Posterior vena cava (tissue), 2 donors: Measurements from ENCODE around the gene LSMEM2. TPM values are rescaled to one million over a fixed set of nuclear protein-coding genes. Genes with fewer than 3 reads are reported as not detected.
A peak's percentile ranks its signal among the peaks of the same experiment; 100 is the strongest.

Experiments
- DNase-seq: peaks from one replicate; pipeline ENCODE4 v3.0.0-alpha.2; 2020; ENCODE audit warnings: low spot score
- intact Hi-C, 2 donors: fragments of 100-400 bp; cut with DNase I; formaldehyde crosslinking; loops; one replicate each; pipeline versions ENCODE4 v1.14.1 to v1.14.2; 2022 to 2023
- total RNA-seq, 2 donors: library from RNA; stranded (reverse); fragmentation: NEBNext Ultra II Directional; extraction: Animal tissue kit (Norgen Biotek cat#: 25700); gene quantifications; one replicate each; pipeline ENCODE4 v1.2.1, GENCODE V29; 2021
- donor health status: DM: yes; HTN: yes; CAD: no.
- donor health status: DM: yes; HTN: yes; CAD: no.

The LSMEM2 gene
- total RNA-seq, 2 donors from 2014 or later = 0.37 TPM; not detected in 1

DNA sequence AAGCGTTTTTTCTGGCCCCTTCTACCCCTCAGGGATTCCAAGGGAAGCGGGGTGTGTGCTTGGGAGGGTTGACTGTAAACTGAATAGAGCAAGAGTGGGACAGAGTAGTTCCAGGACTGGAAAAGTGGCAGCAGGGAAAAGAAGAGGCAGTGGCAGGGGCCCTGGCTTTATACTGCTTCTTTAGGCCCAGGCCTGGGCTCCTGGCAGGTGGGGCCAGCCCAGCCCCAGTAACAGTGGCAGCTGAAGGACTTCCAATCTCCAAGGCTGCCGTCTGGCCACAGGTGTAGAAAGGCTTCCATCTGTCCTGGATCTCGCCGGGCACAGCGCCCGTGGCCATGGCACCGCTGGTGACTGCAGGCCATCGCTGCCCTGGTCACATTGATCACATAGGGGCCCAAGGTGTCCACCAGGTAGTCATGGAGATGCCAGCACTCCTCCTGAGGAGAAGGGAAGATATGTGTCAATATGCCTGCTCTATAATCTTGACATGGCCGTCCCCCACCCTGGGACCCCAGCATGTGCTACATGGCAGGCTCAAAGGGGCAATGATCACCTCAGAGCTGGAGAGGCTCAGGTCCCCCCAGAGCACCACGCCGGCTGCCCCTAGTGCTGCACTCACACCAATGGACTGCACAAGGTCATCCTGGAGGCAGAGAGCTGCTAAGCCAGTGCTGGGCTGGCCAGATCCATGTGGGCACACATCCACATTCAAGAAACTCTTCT, 14.4 kb downstream of the LSMEM2 start:
- no peak for DNase-seq
- intact Hi-C loops = no loop called here

- intact Hi-C loops = no loop called here
- no peak for DNase-seq
Measured at GRCh38 chr3:50294089-50294488, 15.2 kb downstream of the LSMEM2 start.

- no peak for DNase-seq
- intact Hi-C loops = no loop called here
Measured at GRCh38 chr3:50294492-50295403, 15.9 kb downstream of the LSMEM2 start.

GRCh38 chr3:50295553-50296431, 16.9 kb downstream of the LSMEM2 start:
- intact Hi-C loops = no loop called here
- DNase-seq = no peak

GRCh38 chr3:50296721-50297383, 18.0 kb downstream of the LSMEM2 start:
- no peak for DNase-seq

DNA sequence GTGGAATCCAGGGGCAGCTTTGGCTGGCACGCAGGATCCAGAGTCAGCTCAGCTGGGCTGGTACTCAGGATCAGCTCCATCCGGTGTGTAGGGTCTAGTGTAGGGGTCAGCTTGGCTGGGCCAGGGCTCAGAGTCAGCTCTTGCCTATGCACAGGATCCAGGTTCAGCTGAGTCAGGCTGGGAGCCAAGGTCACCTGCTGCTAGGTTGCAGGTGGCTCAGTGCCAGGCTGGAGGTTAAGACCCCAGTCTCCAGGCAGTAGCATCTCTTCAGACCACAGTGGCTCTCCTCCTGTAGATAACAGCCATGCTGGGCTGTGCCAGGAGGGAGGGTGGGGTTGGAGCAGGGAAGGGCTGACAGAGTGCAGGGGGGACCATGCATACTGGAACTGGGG, 18.5 kb downstream of the LSMEM2 start:
- intact Hi-C loops = no loop called here
- DNase-seq = no peak

More at GRCh38 chr3:50296721-50297383, 18.0 kb downstream of the LSMEM2 start:
- intact Hi-C loops = no loop called here

GRCh38 chr3:50297896-50298725, 19.2 kb downstream of the LSMEM2 start:
- intact Hi-C loops = no loop called here
- DNase-seq = no peak

DNA sequence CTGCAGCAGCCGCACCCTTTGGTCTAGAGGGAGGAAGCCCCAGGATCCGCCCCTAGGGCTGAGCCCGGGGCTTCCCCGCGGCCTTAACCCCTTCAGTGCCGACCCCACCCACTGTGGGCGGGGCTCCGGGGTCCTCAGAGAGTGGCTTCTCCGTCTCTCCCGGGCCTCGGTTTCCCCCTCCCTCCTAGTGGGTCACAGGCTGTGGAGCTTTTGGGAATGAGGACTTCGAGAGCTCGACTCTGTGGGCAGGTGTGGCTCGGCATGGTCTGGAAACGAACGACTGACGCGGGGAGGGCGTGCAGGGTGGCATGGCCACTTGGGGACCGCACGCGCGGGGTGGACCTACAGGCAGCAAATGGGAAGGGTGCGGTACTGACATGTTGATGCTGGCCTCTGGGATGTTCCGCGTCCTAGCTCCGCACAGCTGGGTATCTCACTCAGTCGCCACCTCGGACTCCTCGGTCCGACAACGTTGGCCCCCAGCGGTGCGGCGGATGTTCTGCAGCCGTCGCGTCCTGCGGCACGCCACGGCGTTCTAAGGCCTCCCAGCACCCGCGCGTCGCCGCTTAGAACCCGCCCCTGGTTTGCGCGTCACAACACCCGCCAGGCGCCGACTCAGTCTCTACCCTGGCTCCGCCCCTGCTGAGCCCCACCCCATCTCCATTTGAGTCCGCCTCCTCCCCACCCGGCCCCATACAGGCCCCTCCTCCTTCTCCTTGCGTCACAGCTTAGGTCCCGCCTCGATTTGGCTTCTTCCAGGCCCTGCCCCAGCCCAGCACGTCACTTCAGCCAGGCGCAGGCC, 20.1 kb downstream of the LSMEM2 start, which contains the start of the genes HYAL3 and NAA80:
TSS of gene HYAL3 (minus strand) at position 570 of the 802 bp plus-strand sequence. CDS start 3,803 bp downstream, outside the sequence.
TSS of gene NAA80 (minus strand) at position 570 of the 802 bp plus-strand sequence. CDS start 1,942 bp downstream, outside the sequence.
- intact Hi-C loops = no loop called here
- DNase-seq = peak; percentile 100

- intact Hi-C loops = no loop called here
- no peak for DNase-seq
Measured at GRCh38 chr3:50299638-50299928, 20.7 kb downstream of the LSMEM2 start.

DNA sequence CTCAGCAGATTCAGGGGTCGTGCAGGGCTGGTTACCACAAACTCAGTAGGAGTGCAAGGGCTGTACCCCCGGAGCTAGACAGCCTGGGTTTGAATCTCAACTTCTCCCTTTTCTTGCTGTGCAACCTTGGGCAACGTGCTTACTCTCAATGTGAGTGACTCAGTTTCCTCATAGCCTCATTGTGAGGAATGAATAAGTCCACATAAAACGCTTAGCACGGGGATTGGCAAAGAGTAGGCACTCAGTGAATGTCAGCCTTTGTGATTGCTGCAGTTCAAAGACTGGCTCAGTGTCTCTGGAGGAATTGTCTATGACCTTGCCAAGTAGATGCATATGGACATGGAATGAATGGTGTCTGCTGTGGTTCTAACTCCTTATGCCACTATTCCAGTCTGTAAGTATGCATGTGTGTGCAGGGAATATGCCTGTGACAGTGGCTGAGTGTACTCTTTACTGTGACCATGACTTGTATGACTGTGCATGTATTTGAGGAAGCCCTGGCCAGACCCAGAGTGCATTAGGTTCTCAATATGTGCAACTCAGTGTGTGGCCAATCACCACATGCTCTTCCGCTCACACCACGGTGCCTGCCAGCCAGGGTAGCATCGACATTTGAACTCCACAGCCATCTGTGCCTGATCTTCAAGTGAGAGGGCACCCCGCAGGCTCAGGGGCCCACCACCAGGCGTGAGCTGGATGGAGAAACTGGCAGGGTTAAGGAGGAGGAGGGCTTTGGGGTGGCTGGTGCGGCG, 21.2 kb downstream of the LSMEM2 start:
- intact Hi-C loops = no loop called here
- no peak for DNase-seq

DNA sequence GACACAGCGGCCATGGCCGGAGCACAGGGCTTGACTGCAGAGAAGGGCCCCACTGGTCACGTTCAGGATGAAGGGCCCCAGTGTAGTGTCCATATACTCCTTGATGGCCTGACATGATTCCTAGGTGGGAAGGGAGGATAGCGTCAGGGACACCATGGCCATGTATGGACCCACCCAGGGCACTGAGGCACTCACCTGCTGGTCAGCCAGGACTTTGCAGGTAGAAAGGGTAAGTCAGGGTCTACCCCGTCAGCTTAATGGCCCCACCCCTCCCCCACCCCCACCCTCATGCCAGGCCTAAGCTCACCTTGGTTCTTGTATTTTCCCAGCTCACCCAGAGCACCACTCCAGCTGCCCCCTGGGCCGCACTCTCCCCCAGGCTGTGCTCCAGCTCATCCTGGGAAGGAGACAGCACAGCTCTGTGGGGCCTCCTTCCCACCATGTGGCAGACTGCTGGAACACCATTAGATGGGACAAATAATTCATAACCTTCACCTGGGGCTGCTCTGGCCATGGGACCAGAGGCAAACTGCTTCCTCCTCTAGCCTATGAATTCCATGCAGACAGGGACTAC, 21.9 kb downstream of the LSMEM2 start:
- intact Hi-C loops = no loop called here
- no peak for DNase-seq

DNA sequence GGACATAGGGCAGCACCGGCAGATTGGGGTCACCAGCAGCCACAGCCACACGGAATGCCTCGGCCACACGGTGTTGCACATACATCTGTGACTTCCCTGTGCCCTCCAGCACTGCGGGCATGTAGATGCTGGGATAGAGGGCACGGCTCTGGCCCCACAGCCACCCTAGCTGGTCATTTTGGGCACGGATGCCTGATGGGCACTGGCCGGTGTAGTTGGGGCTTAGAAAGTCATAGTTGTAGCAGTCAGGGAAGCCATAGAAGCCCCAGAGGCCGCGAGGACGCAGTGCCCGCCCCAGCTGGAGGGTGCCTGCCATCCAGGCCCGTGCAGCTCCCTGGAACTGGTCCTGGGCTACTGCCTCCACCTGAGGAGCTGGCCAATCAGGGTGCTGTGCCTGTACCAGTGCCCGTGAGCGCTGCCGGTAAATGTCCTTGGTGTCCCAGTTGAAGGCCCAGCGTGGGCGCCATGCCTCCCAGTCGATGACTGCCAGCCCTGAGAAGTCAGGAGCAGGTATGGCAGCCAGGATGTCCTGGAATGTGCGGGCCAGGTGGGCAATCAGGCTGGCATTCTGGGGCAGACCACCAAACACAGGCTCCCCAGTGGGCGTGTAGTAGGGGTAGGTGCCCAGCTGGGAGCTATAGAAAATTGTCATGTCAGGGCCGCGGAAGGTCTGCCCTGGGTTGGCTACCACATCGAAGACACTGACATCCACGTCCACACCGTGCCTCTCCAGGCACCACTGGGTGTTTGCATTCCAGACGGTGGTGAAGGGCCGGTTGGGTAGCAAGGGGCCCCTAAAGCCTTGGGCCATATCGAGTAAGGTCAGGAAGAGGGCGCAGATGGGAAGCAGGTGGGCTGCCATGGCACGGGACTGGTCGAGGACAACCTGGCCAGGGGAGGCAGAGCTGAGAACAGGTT, 23.5 kb downstream of the LSMEM2 start:
- intact Hi-C loops = no loop called here

DNA sequence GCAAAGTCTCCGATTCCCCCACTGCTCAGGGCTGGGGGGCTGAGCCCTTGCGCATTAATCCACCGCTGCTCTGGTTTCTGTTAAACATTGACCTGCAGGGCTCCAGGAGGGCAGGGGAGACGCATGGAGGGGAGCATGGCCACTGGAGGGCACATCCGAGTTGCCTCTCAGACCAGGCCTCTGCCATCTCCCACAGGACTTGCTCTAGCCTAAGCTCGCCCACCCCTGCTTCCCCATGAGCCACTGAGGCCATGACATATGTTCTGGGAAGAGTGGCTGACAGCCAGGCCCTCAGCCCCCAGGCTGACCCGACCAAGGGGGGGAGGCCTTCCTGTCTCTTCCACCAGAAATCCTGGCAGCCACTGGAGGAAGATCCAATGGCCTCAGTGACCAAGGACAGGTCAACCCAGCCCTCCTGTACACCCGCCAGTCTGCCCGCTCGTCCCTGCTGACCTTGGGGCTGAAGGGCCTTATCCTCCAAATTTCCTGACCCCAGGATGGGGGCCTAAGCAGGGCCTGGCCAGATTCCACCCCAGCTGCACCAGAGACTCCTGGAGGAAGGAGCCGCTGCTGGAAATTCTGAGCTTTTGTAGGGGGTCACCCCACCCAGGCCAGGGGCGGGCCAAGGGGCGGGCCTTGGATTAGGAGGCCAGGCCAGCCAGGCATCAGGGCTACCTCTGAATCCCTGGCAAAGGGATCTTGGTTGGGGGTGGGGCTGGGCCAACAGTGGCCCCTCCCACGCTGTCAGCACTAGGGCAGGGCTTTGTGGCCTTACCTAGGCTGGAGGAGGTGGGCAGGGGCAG, 24.3 kb downstream of the LSMEM2 start, which contains the start of gene HYAL1:
TSS of gene HYAL1 (minus strand) at position 562 of the 803 bp plus-strand sequence. CDS start 618 bp downstream, outside the sequence.
- intact Hi-C loops = no loop called here
- peak; percentile 89 for DNase-seq

More for the DNA sequence above, 23.5 kb downstream of the LSMEM2 start:
- DNase-seq = no peak

GRCh38 chr3:50304601-50305000, 25.7 kb downstream of the LSMEM2 start:
- intact Hi-C loops = no loop called here
- no peak for DNase-seq
